Body of pancreas (tissue), 4 donors: ENCODE measurements around the gene COMMD3. TPM values are rescaled to one million over a fixed set of nuclear protein-coding genes. Genes with fewer than 3 reads are reported as not detected.

Experiments
- ATAC-seq: fragments of 150-250 bp; one replicate; pipeline ENCODE4 v1.9.1; 2016
- DNase-seq, 4 donors: peaks; one replicate each; pipeline ENCODE4 v3.0.0-alpha.2; 2019
- H3K27ac ChIP-seq, 4 donors: fragments of 200-600 bp; sonication (generic); 1 replicate in 3 of 4; 2 replicates in 1 of 4; pipeline versions ENCODE4 v1.5.1 to v1.6.1; 2016 to 2019; ENCODE audit warnings: mild to moderate bottlenecking in 1 of 4, mixed read lengths in 1 of 4, moderate library complexity in 1 of 4
- H3K27me3 ChIP-seq, 2 donors: fragments of 200-600 bp; sonication (generic); one replicate each; pipeline ENCODE4 v1.6.0; 2016; ENCODE audit warnings: mild to moderate bottlenecking in 1 of 2
- H3K36me3 ChIP-seq, 2 donors: fragments of 200-600 bp; sonication (generic); replicated peaks in 1 of 2; 2 replicates each; pipeline ENCODE4 v1.5.1; 2016; ENCODE audit warnings: low read depth in 2 of 2; ENCODE audit not compliant: insufficient read depth in 1 of 2
- H3K4me1 ChIP-seq: fragments of 200-600 bp; sonication (generic); one replicate; pipeline ENCODE4 v1.6.0; 2016
- H3K4me3 ChIP-seq, 2 donors: fragments of 200-600 bp; sonication (generic); 1 replicate in 1 of 2; 2 replicates in 1 of 2; pipeline ENCODE4 v1.5.1; 2016 to 2019
- H3K9me3 ChIP-seq, 3 donors: fragments of 200-600 bp; sonication (generic); 1 replicate in 2 of 3; 2 replicates in 1 of 3; pipeline ENCODE4 v1.5.1; 2016
- POLR2A ChIP-seq, 3 donors: fragments of 450-650 bp; IDR thresholded peaks; one replicate each; pipeline ENCODE4 v1.6.1; 2016; ENCODE audit warnings: antibody characterized with exemption in 3 of 3, mild to moderate bottlenecking in 2 of 3
- WGBS, 2 donors: methylation state at CpG; one replicate each; pipeline ENCODE4 v1.1.5; 2017; 5-methylcytosine and 5-hydroxymethylcytosine counted together
- intact Hi-C: fragments of 100-400 bp; cut with DNase I; formaldehyde crosslinking; loops from one replicate; pipeline ENCODE4 v1.15.1; 2023
- total RNA-seq, 2 donors: library from RNA; depleted of rRNA; stranded (reverse); fragments of >200 nt; gene quantifications; one replicate each; pipeline ENCODE4 v1.1.0, GENCODE V29; 2016
- TF ChIP-seq, protein P1 (sequence below), 7 experiments: fragments of 450-650 bp in 4 of 7; fragments of 200-600 bp in 3 of 7; sonication (generic) in 3 of 7; IDR thresholded peaks; one replicate each; pipeline ENCODE4 v1.5.1; 2016 to 2019; ENCODE audit warnings: antibody characterized with exemption in 7 of 7

Gene COMMD3
- 10 to 100 TPM; 14.8 to 32.7 TPM for total RNA-seq

DNA sequence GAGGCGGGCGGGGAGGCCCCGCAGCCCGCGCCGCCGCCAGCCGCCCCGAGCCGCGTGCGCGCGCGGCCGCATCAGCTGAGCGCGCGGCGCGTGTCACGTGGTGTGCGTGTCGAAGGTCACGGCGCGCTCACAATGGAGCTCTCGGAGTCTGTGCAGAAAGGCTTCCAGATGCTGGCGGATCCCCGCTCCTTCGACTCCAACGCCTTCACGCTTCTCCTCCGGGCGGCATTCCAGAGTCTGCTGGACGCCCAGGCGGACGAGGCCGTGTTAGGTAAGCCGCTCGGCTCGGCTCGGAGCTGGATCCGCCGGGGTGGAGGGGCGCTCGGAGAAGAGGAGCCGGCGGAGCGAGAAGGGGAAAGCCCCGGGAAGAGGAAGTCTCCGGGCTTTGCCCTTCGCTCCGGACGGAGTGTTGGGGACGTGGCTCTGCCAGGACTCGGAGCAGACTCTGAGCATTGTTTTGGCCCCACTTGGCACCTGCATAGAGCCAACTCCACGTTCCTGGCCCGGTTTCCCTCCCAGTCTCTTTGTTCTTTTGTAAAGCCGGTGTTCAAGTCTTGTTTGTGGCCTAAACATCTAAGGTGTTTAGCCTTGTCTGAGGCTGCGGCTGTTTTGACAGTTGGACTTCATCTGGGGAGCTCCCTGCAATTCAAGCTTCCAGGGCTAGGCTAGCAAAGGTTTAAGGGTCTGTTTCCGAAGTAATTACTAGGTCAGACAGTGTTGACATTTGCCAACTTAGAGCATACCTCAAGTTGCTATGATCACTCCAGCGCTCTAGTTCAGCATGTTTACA, at the start of gene COMMD3:
Gene COMMD3, plus strand, starts transcription at position 103 of the 790 bp plus-strand sequence. Its CDS starts 30 bp downstream, at position 133.
- ATAC-seq (peak; percentile 83), DNase-seq (peak; percentile 86 to 92 (median 88))
- Histone ChIP-seq H3K9me3 (no peaks in the 10 kb centered on the region), H3K4me3 (peak within 1 kb of the TSS; percentile 29 to 78), H3K36me3 (no peaks in the 10 kb centered on the region), H3K27ac (peak within 1 kb of the TSS; percentile 78 to 98 (median 92)), H3K27me3 (no peaks in the 10 kb centered on the region), H3K4me1 (peaks cover 35% of the 10 kb centered on the region)
- 0% methylated on average over 29 to 51 of the region's 63 CpGs for WGBS, 2 donors
- peak; percentile 80 to 91 (median 91) for TF ChIP-seq POLR2A (IDR thresholded peaks at IDR 0.05)
- TF ChIP-seq, protein P1, sequence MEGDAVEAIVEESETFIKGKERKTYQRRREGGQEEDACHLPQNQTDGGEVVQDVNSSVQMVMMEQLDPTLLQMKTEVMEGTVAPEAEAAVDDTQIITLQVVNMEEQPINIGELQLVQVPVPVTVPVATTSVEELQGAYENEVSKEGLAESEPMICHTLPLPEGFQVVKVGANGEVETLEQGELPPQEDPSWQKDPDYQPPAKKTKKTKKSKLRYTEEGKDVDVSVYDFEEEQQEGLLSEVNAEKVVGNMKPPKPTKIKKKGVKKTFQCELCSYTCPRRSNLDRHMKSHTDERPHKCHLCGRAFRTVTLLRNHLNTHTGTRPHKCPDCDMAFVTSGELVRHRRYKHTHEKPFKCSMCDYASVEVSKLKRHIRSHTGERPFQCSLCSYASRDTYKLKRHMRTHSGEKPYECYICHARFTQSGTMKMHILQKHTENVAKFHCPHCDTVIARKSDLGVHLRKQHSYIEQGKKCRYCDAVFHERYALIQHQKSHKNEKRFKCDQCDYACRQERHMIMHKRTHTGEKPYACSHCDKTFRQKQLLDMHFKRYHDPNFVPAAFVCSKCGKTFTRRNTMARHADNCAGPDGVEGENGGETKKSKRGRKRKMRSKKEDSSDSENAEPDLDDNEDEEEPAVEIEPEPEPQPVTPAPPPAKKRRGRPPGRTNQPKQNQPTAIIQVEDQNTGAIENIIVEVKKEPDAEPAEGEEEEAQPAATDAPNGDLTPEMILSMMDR (IDR thresholded peaks at IDR 0.05), result no peak
- intact Hi-C loops, result no loop called here

DNA sequence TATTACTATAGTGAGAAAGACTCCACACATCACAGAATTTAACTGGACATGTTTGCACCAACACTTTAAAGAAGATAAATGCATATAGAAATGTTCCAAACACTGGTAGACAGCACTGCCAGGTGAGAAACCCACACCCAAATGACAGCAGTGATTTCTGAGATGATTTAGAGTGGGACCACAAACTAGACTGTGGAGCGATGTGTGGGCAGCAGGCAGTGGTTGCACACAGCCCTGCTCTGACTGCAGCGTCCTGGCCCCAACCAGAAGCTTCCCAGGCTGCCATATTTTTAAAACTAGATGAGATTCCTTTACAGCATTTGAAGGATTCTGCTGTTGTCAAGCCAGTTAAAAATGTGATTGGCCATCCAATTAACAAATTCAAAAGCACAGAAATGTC, 47.7 kb upstream of the COMMD3 start:
- WGBS, 2 donors, result 78 to 79% methylated on average over 2 of the region's 2 CpGs
- Histone ChIP-seq H3K4me3 (no peak overlapping the region), H3K27me3 (no peaks in the 10 kb centered on the region), H3K9me3 (no peaks in the 10 kb centered on the region), H3K27ac (no peak overlapping the region), H3K36me3 (no peaks in the 10 kb centered on the region), H3K4me1 (no peaks in the 10 kb centered on the region)
- no peak for ATAC-seq
- DNase-seq, result no peak
- TF ChIP-seq POLR2A (IDR thresholded peaks at IDR 0.05), result no peak
- TF ChIP-seq, protein P1 (IDR thresholded peaks at IDR 0.05), result no peak
- intact Hi-C loops, result no loop called here

DNA sequence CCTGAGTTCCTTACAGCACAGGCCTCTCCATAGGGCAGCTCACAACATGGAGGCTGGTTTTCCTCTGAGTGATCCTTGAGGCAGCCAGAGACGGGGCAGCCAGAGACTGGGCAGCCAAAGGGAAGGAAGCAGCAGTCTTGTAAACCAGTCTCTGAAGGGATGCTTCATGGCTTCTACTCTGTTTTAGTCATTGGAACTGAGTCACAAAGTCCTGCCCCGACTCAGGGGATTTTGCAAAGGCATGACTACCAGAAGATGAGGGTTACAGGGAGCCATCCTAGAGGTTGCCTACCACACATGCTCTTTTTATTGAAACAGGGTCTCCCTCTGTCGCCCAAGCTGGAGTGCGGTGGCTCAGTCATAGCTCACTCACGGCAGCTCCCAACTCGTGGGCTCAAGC, 44.4 kb upstream of the COMMD3 start:
- Histone ChIP-seq H3K27ac (no peak overlapping the region), H3K4me1 (no peaks in the 10 kb centered on the region), H3K4me3 (no peak overlapping the region), H3K27me3 (no peaks in the 10 kb centered on the region), H3K36me3 (no peaks in the 10 kb centered on the region), H3K9me3 (no peaks in the 10 kb centered on the region)
- TF ChIP-seq, protein P1 (IDR thresholded peaks at IDR 0.05), result no peak
- no peak for TF ChIP-seq POLR2A (IDR thresholded peaks at IDR 0.05)
- intact Hi-C loops, result no loop called here
- 87 to 88% methylated on average over 5 to 6 of the region's 6 CpGs for WGBS, 2 donors
- ATAC-seq (no peak), DNase-seq (no peak)

DNA sequence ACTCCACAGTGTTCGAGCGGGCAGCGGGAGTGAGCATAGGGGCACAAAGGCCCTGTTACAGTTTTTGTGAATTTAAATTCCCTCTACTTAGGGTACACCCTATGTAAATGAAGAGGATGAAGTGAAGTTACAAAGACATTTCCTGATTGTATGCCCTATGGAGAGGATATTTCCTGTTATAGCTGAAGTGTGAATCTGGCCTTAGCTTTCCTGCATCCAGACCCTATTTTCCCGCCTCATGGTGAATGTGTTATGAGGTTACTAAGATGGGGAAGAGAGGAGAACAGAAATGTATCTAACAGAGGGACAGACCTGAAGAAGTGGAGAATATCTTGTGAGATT, 37.8 kb upstream of the COMMD3 start:
- TF ChIP-seq, protein P1 (IDR thresholded peaks at IDR 0.05), result no peak
- TF ChIP-seq POLR2A (IDR thresholded peaks at IDR 0.05), result no peak
- H3K9me3 ChIP-seq, result no peaks in the 10 kb centered on the region
- no peak overlapping the region for H3K27ac ChIP-seq
- H3K36me3 ChIP-seq, result no peaks in the 10 kb centered on the region
- H3K27me3 ChIP-seq, result no peaks in the 10 kb centered on the region
- WGBS, 2 donors, result 91 to 96% methylated on average over 4 of the region's 4 CpGs
- ATAC-seq (no peak), DNase-seq (no peak)
- no peak overlapping the region for H3K4me3 ChIP-seq
- no peaks in the 10 kb centered on the region for H3K4me1 ChIP-seq
- intact Hi-C loops, result no loop called here

DNA sequence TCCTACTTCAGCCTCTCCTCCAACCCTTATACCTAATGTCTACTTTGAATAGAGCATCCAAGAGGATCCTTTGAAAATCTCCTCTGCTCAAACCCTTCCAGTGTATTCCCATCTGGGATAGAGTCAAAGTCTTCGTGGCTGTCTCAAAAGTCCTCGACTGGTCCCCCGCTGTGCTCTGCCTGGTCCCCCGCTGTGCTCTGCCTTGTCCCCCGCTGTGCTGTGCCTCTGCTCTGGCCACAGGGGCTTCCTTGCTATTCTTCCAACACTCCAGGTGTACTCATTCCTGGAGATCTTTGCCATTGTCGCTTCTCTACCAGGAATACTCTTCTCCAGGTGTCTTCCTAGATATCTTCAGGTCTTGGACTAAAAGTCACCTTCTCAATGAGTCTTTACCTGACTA, 36.1 kb upstream of the COMMD3 start:
- WGBS, 2 donors, result 42 to 54% methylated on average over 6 of the region's 6 CpGs
- no peak overlapping the region for H3K4me3 ChIP-seq
- no peak for ATAC-seq

More for the DNA sequence above, 36.1 kb upstream of the COMMD3 start:
- intact Hi-C loops, result no loop called here
- H3K4me1 ChIP-seq, result no peaks in the 10 kb centered on the region
- H3K36me3 ChIP-seq, result no peaks in the 10 kb centered on the region
- no peaks in the 10 kb centered on the region for H3K27me3 ChIP-seq
- H3K27ac ChIP-seq, result no peak overlapping the region
- no peaks in the 10 kb centered on the region for H3K9me3 ChIP-seq
- no peak for DNase-seq
- TF ChIP-seq POLR2A (IDR thresholded peaks at IDR 0.05), result no peak
- TF ChIP-seq, protein P1 (IDR thresholded peaks at IDR 0.05), result no peak
